ENCODE measurements around the gene DOC2A.
"Not testable (repeated sequence)": the region's sequence is repeated elsewhere in the genome, so short reads cannot be mapped to it uniquely, and the experiment has no call there.

The DOC2A gene

DNA sequence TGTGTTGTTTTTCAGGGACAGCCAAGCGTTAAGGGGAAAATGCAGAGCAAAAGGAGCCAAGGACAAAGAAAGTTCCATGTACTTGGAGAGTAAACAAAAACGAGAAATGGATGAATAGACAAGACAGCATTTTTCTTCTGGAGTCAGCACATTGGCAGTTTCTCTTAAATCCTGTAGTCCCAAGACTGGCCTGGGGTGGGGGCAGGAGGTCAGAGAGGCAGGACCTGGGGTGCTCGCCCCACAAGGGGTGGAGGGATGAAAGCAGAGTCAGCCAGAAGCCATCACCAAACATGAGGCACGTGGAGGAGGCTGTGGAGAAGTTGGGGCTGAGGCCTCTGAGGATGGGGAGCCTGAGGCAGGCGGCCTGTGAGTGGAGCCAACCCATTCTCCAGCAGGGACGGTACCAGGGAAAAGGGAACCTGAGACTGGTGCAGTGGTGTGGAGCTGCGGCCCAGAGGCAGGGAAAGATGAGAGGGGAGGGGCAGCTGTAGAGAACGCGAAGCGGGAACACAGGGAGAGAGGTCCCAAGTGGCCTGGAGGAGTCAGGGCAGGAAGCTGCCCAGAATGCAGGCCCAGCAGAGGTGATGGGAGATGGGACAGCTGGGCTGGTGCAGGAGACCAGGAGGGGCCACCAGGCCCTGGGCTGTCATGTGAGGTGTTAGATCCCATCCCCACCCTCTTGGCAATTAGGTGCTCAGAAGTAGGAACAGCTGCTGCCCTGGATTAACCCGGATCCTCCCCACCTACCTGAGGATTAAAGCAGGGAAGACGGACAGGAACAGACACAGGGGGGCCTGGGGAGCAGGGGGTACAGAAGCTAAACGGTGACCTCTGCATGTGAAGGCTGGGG, 17.0 kb upstream of the DOC2A start:
- DNase-seq (ENCODE audit: low read depth in 2 of 2), result no peak

DNA sequence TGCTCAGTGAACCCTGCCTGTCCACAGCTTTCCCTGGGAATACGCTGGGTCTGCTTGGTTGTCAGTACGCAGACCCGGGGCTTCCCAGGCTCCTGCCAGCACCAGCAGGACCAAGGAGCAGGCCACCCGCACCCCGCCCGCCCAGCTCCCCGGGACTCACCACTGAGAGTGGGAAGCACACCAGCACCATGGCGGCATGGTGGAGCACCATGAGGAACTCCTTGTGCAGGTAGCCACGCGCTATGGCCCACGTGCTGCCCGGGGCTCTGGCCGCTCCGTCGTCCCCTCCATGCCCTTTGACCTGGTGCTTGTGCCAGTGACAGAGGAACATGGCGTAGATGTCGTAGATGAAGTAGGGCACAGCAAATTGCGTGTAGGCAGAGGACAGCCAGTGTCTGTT, 15.6 kb upstream of the DOC2A start:
- no peak for DNase-seq (ENCODE audit: low read depth in 2 of 2)

DNA sequence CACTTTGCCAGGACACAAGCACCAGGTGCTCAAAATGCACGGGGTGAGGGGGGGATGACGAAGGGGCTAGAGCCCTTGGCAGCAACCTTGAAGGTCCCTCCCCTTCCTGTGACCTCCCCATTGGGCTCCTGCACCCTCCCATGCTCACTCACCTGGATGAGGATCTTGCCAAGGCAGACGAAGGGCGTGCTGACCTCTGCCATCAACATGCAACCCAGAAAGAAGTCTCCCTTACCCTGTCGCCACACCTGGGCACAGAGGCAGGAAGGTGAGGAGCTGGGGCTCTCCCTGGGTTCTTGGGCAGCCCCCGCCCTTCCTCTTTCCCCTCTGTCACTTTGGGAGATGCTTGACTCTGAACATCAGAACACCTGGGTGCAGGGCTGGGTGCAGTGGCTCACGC, 14.7 kb upstream of the DOC2A start:
- no peak for DNase-seq (ENCODE audit: low read depth in 2 of 2)

DNA sequence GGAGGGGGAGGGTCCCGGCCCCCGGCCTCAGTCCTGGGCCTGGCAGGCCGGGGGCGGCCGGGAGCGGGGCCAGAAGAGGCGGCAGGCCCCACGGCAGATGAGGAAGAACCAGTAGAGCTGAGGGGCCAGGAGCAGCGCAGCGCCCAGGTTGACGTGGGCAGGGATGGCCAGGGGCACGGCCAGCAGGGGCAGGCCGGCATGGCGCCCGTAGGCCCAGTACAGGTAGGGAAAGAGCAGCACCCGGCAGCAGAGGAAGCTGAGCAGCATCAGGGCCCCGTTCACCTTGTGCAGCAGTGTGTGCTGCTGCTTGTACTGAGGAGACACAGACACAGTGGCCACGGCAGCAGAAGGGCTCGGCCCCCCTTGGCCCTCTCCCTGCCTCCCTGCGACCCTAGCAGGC, 14.3 kb upstream of the DOC2A start:
- DNase-seq (ENCODE audit: low read depth in 2 of 2), result no peak

DNA sequence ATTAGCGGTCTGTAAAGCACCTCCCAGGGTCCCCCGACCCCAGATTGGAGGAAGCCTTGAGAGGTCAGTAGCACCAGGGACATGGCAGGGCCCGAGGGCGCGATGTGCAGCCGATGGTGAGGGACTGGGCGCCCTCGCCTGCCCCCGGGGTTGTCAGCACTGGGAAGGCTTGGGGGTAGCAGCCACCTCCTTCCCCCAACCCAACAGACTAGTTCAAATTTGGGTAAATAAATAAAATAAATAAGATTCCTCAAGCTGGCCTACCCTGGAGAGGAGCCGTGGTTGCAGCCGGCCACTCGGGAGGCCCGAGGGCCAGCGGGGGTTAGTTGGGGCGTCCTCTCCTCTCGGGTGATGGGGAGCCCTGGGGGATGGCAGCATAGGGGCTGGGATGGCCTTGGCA, 13.6 kb upstream of the DOC2A start:
- DNase-seq (ENCODE audit: low read depth in 2 of 2), result no peak

DNA sequence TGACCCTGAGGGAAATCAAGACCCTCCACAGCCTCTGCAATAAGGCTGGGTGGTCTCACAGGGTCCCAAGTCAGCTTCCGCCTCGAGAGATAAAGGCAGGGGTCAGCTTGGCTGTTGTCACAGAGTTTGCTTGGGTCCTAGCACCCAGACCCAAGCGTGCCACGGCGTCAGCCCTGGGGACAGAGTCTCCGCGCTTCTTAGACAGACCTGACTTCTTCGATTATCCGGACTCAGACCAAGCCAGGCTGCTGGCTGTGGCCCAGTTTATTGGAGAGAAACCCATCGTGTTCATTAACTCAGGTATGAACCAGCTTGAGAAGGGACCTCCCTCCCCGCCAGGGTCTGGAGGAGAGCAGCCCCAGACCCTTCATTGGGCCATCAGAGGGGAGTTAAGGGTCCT, 12.8 kb upstream of the DOC2A start:
- DNase-seq (ENCODE audit: low read depth in 2 of 2), result no peak

DNA sequence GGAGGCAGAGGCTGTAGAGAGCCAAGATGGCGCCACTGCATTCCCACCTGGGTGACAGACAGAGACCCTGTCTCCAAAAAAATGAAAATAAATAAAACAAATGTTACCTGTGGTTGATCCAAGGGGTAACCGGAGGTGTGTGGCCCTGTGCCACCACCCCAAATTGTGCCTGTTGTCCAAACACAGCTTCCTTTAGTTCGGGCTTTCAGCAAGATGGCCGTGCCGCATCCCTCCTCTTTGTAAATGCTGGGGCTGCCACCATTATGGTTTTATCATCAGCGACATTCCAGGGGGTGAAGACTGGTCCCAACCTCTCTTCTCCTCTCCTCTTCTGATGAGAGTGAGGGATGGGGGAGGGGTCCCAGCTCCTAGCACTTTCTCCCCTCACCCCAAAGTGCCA, 12.1 kb upstream of the DOC2A start, which contains the start of gene C16orf92:
Gene C16orf92 (plus strand): TSS at position 312 of the 400 bp plus-strand sequence. CDS start 143 bp downstream, outside the sequence.
- DNase-seq (ENCODE audit: low read depth in 2 of 2), result no peak

DNA sequence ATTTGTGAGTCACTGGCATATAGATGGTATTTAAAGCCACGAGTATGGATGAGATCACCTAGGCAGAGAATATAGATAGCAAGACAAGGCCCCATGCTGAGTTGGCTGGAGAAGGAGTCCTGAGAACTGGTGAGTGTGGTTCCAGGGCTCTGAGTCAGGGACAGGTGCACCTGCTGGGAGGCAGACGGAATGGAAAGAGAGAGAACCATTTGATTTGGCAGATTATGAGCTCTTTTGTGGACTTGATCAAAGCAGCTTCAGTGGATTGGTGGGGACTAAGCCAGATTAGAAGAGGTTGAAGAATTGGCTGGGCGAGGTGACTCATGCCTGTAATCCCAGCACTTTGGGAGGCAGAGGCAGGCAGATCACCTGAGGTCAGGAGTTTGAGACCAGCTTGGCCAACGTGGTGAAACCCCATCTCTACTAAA, 7.9 kb upstream of the DOC2A start:
- no peak for DNase-seq (ENCODE audit: low read depth in 2 of 2)

DNA sequence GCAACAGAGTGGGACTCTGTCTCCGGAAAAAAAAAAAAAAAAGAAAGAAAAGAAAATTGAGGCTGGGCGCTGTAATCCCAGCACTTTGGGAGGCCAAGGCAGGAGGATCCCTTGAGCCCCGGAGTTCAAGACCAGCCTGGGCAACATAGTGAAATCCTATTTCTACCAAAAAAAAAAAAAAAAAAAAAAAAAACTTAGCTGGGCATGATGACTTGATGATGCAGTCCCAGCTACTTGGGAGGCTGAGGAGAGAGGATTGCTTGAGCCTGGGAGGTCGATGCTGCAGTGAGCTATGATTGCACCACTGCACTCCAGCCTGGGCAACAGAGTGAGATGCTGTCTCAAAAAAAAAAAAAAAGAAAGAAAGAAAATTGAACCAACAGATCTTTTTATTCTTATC, 7.1 kb upstream of the DOC2A start:
- DNase-seq (ENCODE audit: low read depth in 2 of 2), result not testable (repeated sequence)

DNA sequence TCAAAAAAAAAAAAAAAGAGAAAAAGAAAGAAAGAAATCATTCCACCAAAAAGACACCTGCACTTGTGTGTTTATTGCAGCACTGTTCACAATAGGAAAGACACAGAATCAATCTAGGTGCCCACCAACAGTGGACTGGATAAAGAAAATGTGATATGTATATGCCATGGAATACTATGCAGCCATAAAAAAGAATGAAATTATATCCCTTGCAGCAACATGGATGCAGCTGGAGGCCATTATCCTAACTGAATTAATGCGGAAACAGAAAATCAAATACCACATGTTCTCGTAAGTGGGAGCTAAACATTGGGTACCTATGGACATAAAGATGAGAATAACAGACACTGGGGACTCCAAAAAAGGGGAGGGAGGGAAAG, 6.4 kb upstream of the DOC2A start:
- no peak for DNase-seq (ENCODE audit: low read depth in 2 of 2)

DNA sequence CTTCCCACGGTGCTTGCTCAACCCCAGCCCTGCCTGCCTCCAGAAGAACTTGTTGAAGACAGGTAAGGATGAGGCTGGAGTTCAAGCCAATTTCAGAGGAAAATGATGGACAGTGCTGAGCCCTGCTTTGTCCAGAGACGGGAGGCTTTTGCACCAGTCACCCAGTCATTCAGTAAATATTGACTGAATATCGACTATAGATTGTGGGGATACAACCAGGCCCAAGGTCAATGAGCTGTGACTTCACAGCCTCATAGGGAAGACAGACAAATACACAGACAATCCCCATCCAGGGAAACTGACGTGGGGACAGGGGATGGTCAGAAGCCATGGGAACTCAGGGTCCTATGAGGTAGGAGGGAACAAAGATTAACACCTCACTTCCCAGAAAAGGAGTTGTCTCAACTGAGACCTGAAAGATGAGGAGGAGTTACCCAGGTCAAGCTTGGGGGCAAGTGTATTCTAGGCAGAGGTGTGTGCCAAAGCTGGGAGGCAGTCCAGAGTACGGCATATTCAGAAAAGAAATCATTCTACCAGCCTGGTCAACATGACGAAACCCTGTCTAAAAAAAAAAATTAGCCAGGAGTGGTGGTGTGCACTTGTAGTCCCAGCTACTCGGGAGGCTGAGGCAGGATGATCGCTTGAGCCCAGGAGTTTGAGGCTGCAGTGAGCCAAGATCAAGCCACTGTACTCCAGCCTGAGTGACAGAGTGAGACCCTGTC, 5.9 kb upstream of the DOC2A start:
- DNase-seq (ENCODE audit: low read depth in 2 of 2), result no peak

DNA sequence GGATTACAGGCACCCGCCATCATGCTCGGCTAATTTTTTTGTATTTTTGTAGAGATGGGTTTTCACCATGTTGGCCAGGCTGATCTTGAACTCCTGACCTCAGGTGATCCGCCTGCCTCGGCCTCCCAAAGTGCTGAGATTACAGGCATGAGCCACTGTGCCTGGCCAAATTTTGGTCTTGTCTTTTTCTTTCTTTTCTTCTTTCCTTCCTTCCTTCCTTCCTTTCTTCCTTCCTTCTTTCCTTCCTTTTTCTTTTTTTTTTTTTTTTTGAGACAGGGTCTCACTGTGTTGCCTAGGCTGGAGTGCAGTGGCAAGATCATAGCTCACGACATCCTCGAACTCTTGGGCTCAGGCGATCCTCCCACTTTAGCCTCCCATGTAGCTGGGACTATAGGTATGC, 4.6 kb upstream of the DOC2A start:
- DNase-seq (ENCODE audit: low read depth in 2 of 2), result not testable (repeated sequence)

DNA sequence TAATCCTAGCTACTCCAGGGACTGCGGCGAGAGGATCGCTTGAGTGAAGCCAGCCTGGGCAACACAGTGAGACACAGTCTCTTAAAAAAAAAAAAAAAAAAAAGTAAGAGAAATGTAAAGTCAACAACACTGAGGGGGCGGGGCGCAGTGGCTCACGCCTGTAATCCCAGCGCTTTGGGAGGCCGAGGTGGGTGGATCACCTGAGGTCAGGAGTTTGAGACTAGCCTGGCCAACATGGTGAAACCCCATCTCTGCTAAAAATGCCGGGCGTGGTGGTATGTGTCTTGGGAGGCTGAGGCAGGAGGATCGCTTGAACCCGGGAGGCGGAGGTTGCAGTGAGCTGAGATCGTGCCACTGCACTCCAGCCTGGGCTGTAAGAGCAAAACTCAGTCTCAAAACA, 1.8 kb upstream of the DOC2A start:
- DNase-seq (ENCODE audit: low read depth in 2 of 2), result not testable (repeated sequence)

DNA sequence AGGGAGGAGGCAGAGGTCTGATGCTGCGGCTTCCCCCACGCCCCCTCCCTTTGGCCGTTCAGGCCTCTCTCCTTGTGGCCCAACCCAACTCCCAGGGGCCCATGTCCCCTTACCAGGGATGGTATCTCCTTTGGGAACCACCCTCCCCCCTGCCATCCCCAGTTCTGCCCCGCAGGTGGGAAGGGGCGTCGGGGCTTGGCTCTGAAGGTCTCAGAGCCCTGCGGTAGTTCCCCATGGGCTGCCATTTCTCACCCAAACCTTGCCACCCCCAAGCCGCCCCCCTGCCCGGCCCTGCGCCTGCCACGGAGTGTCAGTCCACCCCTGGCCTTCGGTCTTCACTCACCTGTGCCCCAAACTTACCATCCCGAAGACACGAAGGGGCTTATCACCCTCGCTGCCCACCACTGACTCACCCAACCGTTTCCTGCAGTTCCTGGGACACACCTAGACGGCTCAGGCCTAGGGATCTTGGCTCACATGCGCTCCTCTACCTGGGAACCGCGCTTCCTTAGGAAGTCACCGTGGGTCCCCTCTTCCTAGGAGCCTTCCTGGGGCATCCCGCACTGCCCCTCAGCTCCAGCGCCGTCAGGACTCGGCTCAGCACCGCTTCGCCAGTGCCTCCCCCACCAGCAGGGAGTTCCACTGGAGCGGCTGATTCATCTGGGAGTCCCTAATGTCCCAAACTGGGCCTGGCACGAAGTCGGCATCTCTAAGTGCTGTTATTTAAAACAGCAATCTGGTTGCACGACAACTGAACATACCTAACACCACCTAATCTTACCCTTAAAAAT, 1.1 kb upstream of the DOC2A start:
- no peak for DNase-seq (ENCODE audit: low read depth in 2 of 2)

DNA sequence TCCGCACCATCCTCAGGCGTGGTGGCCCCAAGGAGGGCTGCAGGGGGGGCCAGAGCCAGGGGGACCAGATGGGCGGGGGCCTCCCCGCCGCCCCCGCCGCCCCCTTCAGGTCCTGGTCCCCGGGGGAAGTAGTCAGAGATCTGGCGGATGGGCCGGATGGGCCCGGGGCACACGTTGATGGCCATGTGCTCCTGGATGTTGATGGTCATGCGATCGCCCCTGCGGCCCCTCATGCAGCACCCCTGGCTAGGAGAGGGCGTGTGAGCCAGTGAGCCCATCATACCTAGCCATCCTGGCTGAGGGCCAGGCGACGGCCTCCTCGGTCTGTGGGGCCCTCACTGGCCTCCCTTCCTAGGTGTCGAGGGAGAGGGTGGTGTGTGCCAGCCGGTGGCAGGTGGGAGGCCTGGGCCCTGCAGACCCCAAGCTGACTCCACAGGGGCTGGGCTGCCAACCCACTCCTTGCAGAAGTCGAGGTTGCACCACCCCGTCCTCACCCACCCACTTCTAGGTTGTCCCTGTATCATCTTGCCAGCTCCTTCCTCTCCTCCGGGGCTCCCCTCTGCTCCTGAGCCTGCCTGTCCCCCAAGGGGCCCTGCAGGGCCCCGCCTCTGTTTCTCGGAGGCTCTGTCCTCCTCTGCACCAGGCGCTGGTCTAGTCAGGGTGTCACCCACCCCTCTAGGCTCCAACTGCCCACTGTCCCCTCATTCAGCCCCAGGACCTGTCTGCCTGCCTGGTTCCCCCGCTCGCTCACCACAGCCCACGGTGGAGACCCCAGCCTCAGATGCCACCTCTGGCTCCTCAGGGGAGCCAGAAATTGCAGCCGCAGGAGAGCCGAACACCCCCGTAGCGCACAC, 610 bp downstream of the DOC2A start:
- DNase-seq (ENCODE audit: low read depth in 2 of 2), result no peak

DNA sequence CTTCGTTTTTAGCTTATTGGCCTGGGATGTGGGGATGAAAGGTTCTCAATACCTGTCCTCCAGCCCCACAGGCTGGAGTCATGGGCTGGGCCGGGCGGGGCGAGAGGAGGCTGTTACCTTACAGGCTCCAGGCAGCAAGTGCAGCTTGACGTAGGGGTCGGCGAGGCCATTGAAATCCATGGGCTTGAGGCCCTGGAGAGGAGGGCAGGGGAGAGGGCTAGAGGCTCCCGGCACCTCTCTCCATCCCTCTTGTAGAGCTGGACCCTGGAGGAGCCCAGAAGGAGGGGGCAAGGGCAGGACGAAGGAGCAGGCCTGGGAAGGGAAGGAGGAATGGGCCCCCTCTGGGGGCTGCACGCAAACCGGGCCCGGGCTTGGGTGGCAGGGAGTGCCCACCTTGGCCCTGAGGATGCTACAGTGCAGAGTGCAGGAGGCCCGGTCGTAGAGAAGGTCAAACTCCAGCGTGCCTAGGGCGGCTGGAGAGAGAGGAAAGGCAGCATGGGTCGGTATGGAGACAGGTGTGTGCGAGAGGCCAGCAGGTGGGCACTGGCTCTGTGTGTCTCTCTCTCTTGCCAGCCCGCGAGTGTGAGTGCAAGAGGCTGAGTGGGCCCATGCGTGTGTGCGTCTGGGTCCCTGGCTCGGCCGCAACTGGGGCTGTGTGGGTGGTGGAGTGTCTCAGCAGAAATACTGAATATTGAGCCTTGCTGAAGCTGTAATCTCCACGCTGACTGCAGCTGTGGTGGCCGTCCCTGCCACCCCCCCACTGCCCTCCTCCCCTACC, 1.6 kb downstream of the DOC2A start:
- no peak for DNase-seq (ENCODE audit: low read depth in 2 of 2)

DNA sequence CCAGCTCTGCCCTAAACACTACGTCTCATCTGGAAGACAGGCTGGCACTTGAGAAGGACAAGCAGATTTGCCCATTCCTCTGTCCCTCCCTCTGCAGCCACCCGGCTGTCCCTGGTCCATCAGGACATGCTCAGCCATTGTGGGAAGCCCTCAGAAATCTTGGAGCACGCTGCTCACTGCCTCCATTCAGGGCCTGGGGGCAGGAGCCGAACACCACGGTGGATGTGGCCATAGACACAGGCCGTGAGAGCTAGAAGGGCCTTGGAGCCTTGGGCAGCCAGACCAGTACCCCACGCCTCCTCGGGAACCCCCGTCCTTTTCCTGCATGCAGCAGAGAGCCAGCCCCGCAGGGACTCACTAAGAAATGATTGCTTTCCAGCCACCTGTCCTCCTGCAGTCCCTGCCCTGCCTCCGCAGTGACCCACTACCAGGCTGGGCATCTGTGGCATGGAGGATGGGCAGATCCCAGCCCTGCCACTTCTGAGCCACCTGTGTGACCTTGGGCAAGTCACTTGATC, 3.4 kb downstream of the DOC2A start:
- DNase-seq (ENCODE audit: low read depth in 2 of 2), result no peak

DNA sequence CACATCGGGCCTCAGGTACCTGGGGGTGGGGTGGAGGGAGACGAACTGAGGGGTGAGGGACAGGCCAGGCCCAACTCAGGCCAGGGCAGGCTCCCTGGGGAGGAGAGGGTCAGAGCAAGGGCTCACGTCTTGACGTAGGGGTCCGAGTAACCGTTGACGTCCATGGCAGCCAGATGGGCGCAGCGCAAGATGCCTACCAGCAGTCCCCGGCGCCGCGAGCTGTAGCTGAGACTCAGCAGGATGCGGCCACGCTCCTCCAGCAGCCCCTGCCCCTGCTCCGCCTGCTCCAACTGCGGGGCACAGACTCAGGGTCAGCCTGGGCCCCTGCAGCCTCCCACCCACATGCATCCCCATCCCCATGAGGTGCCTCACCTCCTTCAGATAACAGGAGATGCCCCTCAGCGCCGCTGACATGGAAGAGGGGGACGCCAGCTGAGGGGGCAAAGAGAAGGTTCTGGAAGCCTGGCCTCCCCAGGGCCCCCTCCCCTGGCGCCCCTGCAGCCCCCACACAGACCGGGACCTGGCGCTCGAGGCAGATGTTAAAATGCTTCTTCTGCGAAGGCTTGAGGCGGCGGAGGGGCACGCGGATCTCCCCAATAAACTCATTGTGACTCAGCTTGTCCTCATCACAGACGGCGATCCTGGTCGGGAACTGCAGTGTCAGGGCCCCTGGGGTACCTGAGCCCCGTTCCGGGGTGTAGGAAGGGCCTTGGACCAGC, 4.0 kb downstream of the DOC2A start:
- no peak for DNase-seq (ENCODE audit: low read depth in 2 of 2)

DNA sequence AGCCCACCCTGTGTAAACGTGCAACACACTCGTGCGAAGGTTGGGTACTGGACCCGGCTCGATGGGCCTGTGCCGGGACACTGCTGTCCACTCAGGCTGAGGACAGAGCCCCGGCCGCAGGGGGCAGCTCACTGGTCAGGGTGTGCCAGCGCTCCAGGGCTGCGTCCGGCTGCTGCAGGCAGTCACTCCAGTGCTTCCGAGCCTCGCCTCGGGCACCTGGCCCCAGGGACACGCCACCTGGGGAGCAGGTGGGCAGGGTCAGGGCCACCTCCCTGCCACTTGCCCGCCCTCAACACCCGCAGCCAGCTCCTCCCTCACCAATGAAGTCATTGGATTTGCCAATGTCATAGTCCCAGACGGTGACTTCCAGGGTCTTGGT, 4.7 kb downstream of the DOC2A start:
- no peak for DNase-seq (ENCODE audit: low read depth in 2 of 2)

Data from stimulated activated CD8-positive, alpha-beta memory T cell treated with anti-CD3 and anti-CD28 coated beads, Interleukin-15, amount 100 ng/mL, for 4 hours (primary cell).